ENCODE measurements around the gene ASIC4. TPM values are rescaled to one million over a fixed set of nuclear protein-coding genes. Genes with fewer than 3 reads are reported as not detected.

The ASIC4 gene
- total RNA-seq, 1 donor from 2014 or later: not detected

DNA sequence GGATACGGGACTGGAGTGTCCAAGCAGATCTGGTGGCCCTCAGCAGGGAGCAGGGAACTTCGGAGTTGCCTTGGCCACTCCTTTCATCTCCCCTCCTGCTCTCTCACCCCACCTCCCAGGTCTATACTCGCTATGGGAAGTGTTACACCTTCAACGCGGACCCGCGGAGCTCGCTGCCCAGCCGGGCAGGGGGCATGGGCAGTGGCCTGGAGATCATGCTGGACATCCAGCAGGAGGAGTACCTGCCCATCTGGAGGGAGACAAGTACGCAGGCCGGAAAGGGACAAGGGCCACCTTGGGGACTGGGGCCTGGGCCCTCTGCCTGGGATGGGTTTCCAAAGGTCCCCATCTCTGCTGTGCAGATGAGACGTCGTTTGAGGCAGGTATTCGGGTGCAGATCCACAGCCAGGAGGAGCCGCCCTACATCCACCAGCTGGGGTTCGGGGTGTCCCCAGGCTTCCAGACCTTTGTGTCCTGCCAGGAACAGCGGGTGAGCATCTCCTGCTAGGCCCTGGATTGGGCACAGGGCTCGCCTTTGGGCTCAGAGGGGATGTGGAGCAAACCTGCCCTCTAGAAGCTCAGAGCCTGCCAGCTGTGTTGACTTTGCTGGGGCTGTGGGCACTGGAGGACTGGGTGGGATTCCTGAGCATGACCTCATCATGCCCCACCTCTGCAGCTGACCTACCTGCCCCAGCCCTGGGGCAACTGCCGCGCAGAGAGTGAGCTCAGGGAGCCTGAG lies 17.5 kb downstream of the ASIC4 start:
- no peak for DNase-seq (ENCODE audit: low spot score)

- DNase-seq (ENCODE audit: low spot score): no peak
Measured at GRCh38 chr2:219532378-219532649, 18.0 kb downstream of the ASIC4 start.

- no peak for DNase-seq (ENCODE audit: low spot score)
Measured at GRCh38 chr2:219533930-219534661, 19.8 kb downstream of the ASIC4 start.

DNA sequence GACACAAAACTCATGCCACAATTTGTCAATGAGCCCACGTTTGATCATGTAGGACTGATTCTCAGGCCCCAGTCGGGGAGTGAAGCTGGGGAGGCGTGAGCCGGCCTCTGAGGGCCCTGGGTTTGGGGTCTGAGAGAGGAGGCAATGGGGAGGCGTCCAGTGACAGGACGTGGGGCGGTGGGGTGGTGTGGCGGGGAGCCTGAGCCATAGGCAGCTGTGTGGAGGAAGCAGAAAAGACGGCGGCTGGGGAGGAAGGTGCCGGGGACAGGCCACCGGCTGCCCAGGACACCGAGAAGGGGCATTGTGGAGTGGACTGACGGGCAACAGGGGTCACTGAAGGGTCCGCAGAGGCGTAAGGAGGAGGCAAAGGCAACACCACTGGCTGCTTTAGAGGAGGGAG lies 22.1 kb downstream of the ASIC4 start:
- DNase-seq (ENCODE audit: low spot score): no peak

- DNase-seq (ENCODE audit: low spot score): no peak
Measured at GRCh38 chr2:219536967-219537366, 22.7 kb downstream of the ASIC4 start.

DNA sequence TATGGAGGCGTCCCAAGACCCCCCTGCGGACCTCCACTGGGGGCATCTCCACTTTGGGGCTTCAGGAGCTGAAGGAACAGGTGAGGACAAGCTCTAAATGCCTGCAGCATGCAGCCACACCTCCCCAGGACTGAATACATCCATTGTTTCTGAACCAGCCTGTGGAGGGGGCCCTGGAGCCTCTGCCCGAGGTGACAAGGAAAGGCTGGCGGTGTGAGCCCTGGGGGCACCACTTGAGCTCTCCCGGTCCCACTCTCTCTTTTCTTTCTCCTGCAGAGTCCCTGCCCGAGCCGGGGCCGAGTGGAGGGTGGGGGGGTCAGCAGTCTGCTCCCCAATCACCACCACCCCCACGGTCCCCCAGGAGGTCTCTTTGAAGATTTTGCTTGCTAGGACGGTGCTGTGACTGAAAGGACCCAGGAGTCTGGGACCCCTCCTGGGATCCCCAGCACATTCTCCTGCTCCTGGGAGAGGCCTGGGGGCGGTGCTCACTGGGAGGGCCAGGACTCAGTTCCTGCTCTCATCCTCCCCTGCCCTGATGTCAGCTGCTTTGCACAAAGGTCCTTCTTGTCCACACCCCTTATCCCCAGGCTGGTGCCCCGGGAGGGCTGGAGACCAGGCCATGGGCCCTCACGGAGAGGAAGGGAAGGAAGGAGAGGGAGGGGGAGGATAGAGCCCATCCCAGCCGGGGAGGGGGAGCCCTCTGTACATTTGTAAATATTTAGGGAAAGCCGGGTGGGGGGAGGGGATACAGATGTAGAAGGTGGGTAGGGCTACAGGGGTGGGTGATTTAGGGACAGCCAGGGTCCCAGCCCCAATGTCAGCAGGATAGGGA lies 23.6 kb downstream of the ASIC4 start:
- DNase-seq (ENCODE audit: low spot score): no peak

DNA sequence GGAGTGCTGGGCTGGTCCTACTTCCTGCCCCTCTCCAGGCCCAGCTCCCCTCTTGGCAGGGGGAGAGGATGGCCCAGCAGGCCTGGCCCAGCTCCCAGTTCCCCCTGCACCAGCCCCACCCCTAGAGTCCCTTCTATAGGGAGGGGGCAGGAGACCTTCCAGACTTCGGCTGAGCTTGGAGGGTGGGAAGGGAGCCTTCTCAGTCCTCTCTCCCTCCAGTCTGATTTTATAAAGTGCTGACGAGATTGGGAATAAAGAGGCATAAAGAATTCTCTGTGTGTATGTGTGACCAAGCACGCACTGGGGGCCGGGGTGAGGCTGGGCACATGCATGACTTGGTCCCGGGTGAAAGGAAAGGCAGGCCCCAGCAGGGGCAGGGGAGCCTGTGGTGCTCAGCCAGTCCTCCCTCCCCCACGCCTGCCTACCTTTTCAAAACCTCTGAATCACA lies 24.2 kb downstream of the ASIC4 start:
- DNase-seq (ENCODE audit: low spot score): no peak

- DNase-seq (ENCODE audit: low spot score): no peak
Measured at GRCh38 chr2:219538956-219539788, 24.9 kb downstream of the ASIC4 start.

- no peak for DNase-seq (ENCODE audit: low spot score)
Measured at GRCh38 chr2:219539926-219540678, 25.8 kb downstream of the ASIC4 start.

GRCh38 chr2:219540784-219541504 lies 26.7 kb downstream of the ASIC4 start:
- DNase-seq (ENCODE audit: low spot score): no peak

GRCh38 chr2:219541611-219542180 lies 27.4 kb downstream of the ASIC4 start:
- no peak for DNase-seq (ENCODE audit: low spot score)

GRCh38 chr2:219542931-219543595 lies 28.8 kb downstream of the ASIC4 start:
- no peak for DNase-seq (ENCODE audit: low spot score)

- peak; percentile 98 for DNase-seq (ENCODE audit: low spot score)
Measured at GRCh38 chr2:219543596-219544358, 29.5 kb downstream of the ASIC4 start, which contains the start of the genes CHPF and TMEM198. TSS of gene CHPF (minus strand) at chr2:219543809. CDS start at chr2:219543538, 271 bp downstream. TSS of gene TMEM198 (plus strand) at chr2:219544028. CDS start at chr2:219544728, 700 bp downstream.

DNA sequence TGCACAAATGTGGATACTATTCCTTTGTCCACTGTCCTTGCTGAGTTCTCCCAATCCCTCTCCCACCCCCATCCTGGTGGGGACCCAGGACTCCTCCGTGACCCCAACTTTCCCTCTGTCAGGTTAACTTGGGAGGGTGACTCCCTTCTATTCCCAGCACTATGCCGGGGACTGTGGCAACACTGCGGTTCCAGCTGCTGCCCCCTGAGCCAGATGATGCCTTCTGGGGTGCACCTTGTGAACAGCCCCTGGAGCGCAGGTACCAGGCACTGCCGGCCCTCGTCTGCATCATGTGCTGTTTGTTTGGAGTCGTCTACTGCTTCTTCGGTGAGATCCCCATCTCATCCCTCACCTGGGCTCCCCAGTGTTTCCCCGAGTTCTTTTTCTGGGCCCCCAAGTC lies 30.3 kb downstream of the ASIC4 start:
- no peak for DNase-seq (ENCODE audit: low spot score)

DNA sequence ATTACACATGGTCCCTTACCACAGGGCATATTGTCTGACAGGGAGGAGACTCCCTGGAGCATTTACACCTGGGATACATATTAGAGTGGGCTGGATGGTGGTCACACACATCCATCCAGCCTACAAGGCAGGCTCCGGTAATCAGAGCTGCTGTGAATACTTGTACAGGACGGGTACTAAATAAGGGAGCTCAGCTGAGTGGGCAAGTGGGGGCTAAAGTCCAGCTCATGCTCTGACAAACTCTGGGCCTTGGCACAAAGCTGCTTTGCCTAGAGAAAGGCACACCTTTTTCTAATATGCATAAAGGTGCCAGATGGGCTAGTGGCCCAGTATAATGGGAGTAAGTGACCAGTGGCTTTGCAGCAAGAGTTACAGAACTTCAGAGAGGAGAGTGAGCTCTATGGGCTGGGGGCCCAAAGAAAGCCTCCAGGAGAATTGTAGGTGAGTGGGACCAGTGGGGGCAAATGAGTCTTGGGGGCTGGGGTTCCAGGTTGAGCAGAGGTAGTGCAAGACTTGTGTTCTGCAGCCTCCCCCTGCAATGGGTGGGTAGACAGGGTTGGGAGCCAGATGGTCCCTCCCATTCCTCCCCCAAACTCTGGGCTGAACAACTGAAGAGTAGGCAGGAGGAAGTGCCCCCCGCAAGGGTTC lies 31.1 kb downstream of the ASIC4 start:
- no peak for DNase-seq (ENCODE audit: low spot score)

GRCh38 chr2:219545943-219546352 lies 31.7 kb downstream of the ASIC4 start:
- no peak for DNase-seq (ENCODE audit: low spot score)

- DNase-seq (ENCODE audit: low spot score): no peak
Measured at GRCh38 chr2:219547621-219548020, 33.3 kb downstream of the ASIC4 start.

All from mesenteric fat pad (tissue), 1 donor.